B cell (primary cell): ENCODE measurements around the gene ZFP91. TPM values are rescaled to one million over a fixed set of nuclear protein-coding genes. Genes with fewer than 3 reads are reported as not detected.

Experiments
- ATAC-seq: fragments of 200-7000 bp; cut with Tn5 transposase; one replicate; pipeline ENCODE4 v1.10.0; 2021; ENCODE audit warnings: low read depth, mild to moderate bottlenecking, moderate number of reproducible peaks, moderate library complexity
- CTCF ChIA-PET: fragments of 350-600 bp; sonication (Branson Sonifier 250); formaldehyde crosslinking; loops from one replicate; lab custom pipeline; 2021; ENCODE audit warnings: antibody characterized with exemption, inconsistent platforms; lab: Charles Lee
- POLR2A ChIA-PET: fragments of 350-600 bp; sonication (Branson Sonifier 250); formaldehyde crosslinking; loops from one replicate; lab custom pipeline; 2021; ENCODE audit warnings: antibody characterized with exemption; lab: Charles Lee
- DNase-seq: peaks from one replicate; pipeline ENCODE4 v3.0.0; 2013
- H2AFZ ChIP-seq: 2 replicates; pipeline ENCODE4 v1.6.1; 2012; ENCODE audit warnings: mild to moderate bottlenecking, low read depth, low read length; ENCODE audit not compliant: insufficient read depth, poor library complexity, severe bottlenecking
- H3K27ac ChIP-seq, 2 donors: 1 replicate in 1 of 2; 2 replicates in 1 of 2; pipeline ENCODE4 v1.5.1; 2012 to 2013; ENCODE audit warnings: low read length in 2 of 2, mild to moderate bottlenecking in 2 of 2, moderate library complexity in 1 of 2
- H3K27me3 ChIP-seq, 4 experiments: fragments of 200-600 bp in 1 of 4; sonication (generic) in 1 of 4; replicated peaks in 1 of 4; 1 replicate in 2 of 4; 2 replicates in 2 of 4; pipeline versions ENCODE4 v1.6.1 to v1.7.0; 2013 to 2016; ENCODE audit warnings: low read length in 3 of 4, mild to moderate bottlenecking in 2 of 4, mixed read lengths in 1 of 4, moderate library complexity in 1 of 4; ENCODE audit not compliant: insufficient read depth in 4 of 4, control insufficient read depth in 3 of 4; ENCODE audit errors: control extremely low read depth in 1 of 4
- H3K36me3 ChIP-seq, 2 experiments: replicated peaks in 1 of 2; 1 replicate in 1 of 2; 2 replicates in 1 of 2; pipeline versions ENCODE4 v1.6.1 to v1.7.1; 2013; ENCODE audit warnings: low read length in 1 of 2; ENCODE audit not compliant: insufficient read depth in 2 of 2, control insufficient read depth in 1 of 2; ENCODE audit errors: control extremely low read depth in 1 of 2, extremely low read depth in 1 of 2
- H3K4me1 ChIP-seq, 2 donors: fragments of 200-600 bp in 1 of 2; sonication (generic) in 1 of 2; 1 replicate in 1 of 2; 2 replicates in 1 of 2; pipeline versions ENCODE4 v1.5.1 to v1.6.1; 2013 to 2017; ENCODE audit warnings: low read length in 2 of 2; ENCODE audit not compliant: control insufficient read depth in 2 of 2, insufficient read depth in 2 of 2
- H3K4me2 ChIP-seq: replicated peaks from 2 replicates; pipeline ENCODE3; 2012; ENCODE audit warnings: mild to moderate bottlenecking, low read depth, low read length; ENCODE audit not compliant: poor library complexity, severe bottlenecking
- H3K4me3 ChIP-seq, 5 experiments: fragments of 200-600 bp in 1 of 5; sonication (generic) in 1 of 5; 1 replicate in 3 of 5; 2 replicates in 2 of 5; pipeline versions ENCODE4 v1.5.1 to v1.7.0; 2011 to 2016; ENCODE audit warnings: low read length in 4 of 5, mild to moderate bottlenecking in 4 of 5, low read depth in 2 of 5, control low read depth in 1 of 5, moderate library complexity in 1 of 5; ENCODE audit not compliant: insufficient read depth in 1 of 5; ENCODE audit errors: control extremely low read depth in 1 of 5, extremely low read depth in 1 of 5
- H3K79me2 ChIP-seq: fragments of 200-600 bp; sonication (generic); one replicate; pipeline ENCODE4 v1.6.0; 2016; ENCODE audit warnings: low read length; ENCODE audit not compliant: control insufficient read depth, insufficient read depth
- H3K9ac ChIP-seq: fragments of 200-600 bp; sonication (generic); 2 replicates; pipeline ENCODE4 v1.6.1; 2017; ENCODE audit warnings: mild to moderate bottlenecking, low read length, moderate library complexity
- H3K9me3 ChIP-seq, 3 donors: one replicate each; pipeline versions ENCODE4 v1.6.1 to v1.7.1; 2013; ENCODE audit warnings: low read length in 2 of 3; ENCODE audit not compliant: control insufficient read depth in 2 of 3, insufficient read depth in 1 of 3; ENCODE audit errors: control extremely low read depth in 1 of 3
- H4K20me1 ChIP-seq: 2 replicates; pipeline ENCODE4 v1.6.0; 2012; ENCODE audit warnings: mild to moderate bottlenecking, low read length; ENCODE audit not compliant: insufficient read depth, control insufficient read depth, poor library complexity, severe bottlenecking
- H3K27ac Mint-ChIP-seq: one replicate; pipeline ENCODE4 v1.8.0; 2021; ENCODE audit warnings: mixed read lengths
- H3K27me3 Mint-ChIP-seq: one replicate; pipeline ENCODE4 v1.8.0; 2021; ENCODE audit warnings: mixed read lengths
- H3K4me1 Mint-ChIP-seq: one replicate; pipeline ENCODE4 v1.8.0; 2021; ENCODE audit warnings: mixed read lengths
- H3K4me3 Mint-ChIP-seq: one replicate; pipeline ENCODE4 v1.8.0; 2021; ENCODE audit warnings: mixed read lengths
- H3K9me3 Mint-ChIP-seq: one replicate; pipeline ENCODE4 v1.8.0; 2022; ENCODE audit warnings: mixed read lengths; ENCODE audit not compliant: insufficient read depth
- CTCF ChIP-seq: fragments of 200-600 bp; IDR thresholded peaks from one replicate; pipeline ENCODE4 v1.8.0; 2022; ENCODE audit warnings: antibody characterized with exemption, mild to moderate bottlenecking
- EZH2 ChIP-seq: IDR thresholded peaks from 2 replicates; pipeline ENCODE4 v1.6.1; 2012; ENCODE audit warnings: borderline replicate concordance, low read depth, mild to moderate bottlenecking, moderate library complexity, low read length; ENCODE audit not compliant: insufficient read depth, poor library complexity, severe bottlenecking
- WGBS: methylation state at CpG from one replicate; pipeline ENCODE4 v1.1.5; 2013; ENCODE audit warnings: missing lambda C conversion rate; ENCODE audit not compliant: insufficient coverage; 5-methylcytosine and 5-hydroxymethylcytosine counted together
- intact Hi-C: fragments of 100-400 bp; cut with micrococcal nuclease; formaldehyde crosslinking; loops from one replicate; pipeline ENCODE4 v1.10.0; 2022
- polyA plus RNA-seq: library from polyadenylated mRNA; depleted of rRNA; stranded (reverse); fragments of >200 nt; gene quantifications from 2 replicates; pipeline ENCODE4 v1.2.3, GENCODE V29; 2012
- total RNA-seq, 2 donors: library from RNA; stranded (reverse); fragments of 120-200 nt in 1 of 2; gene quantifications; 1 replicate in 1 of 2; 2 replicates in 1 of 2; pipeline versions ENCODE4 v1.2.3 to v1.2.4, GENCODE V29; 2013 to 2022

The ZFP91 gene
- total and polyA plus RNA-seq, 2 donors (not counting 1 experiment from before 2014, with no cell fraction given): 14.4 to 51.2 TPM

- no peaks in the 10 kb centered on the region for H3K36me3 ChIP-seq
- no peak overlapping the region for H3K4me3 ChIP-seq
- 36% methylated on average over 6 of the region's 12 CpGs for WGBS
- Mint-ChIP-seq H3K27ac (no peak overlapping the region), H3K4me1 (peaks cover 4% of the 10 kb centered on the region), H3K4me3 (no peak overlapping the region), H3K27me3 (no peaks in the 10 kb centered on the region), H3K9me3 (no peaks in the 10 kb centered on the region)
- H3K9me3 ChIP-seq: no peaks in the 10 kb centered on the region
- TF ChIP-seq CTCF (peak; percentile 93), EZH2 (no peak)
- H3K9ac ChIP-seq: no peak overlapping the region
- no peaks in the 10 kb centered on the region for H3K79me2 ChIP-seq
- ChIA-PET POLR2A (no interaction called here), CTCF (interaction anchor here (0.7 to 7.8 kb wide), 13 partner anchors 17 to 775 kb away, joined by 3 to 99 read pairs (median 4); no protein-coding TSS in a partner anchor)
- DNase-seq: peak; percentile 81
- ATAC-seq: peak; percentile 98
- H3K27ac ChIP-seq: no peak overlapping the region
- H3K4me1 ChIP-seq: peaks cover 0 to 5% of the 10 kb centered on the region in 2 donors
- no peak overlapping the region for H3K4me2 ChIP-seq
- intact Hi-C loops: loop anchor here (1.0 to 5.0 kb wide), 7 partner anchors 21 to 778 kb away; no protein-coding TSS in a partner anchor
- no peaks in the 10 kb centered on the region for H3K27me3 ChIP-seq
- H2AFZ ChIP-seq: peak overlapping the region; percentile 7
- no peaks in the 10 kb centered on the region for H4K20me1 ChIP-seq
Observed at GRCh38 chr11:58654079-58654907, 75.4 kb downstream of the ZFP91 start.

- Histone ChIP-seq H3K4me2 (no peak overlapping the region), H4K20me1 (no peaks in the 10 kb centered on the region), H3K9ac (no peak overlapping the region), H3K36me3 (no peaks in the 10 kb centered on the region), H3K4me3 (no peak overlapping the region), H3K27me3 (no peaks in the 10 kb centered on the region), H3K79me2 (no peaks in the 10 kb centered on the region), H2AFZ (no peak overlapping the region), H3K4me1 (peaks cover 0 to 5% of the 10 kb centered on the region in 2 donors), H3K9me3 (no peaks in the 10 kb centered on the region), H3K27ac (no peak overlapping the region)
- CTCF ChIA-PET: interaction anchor here (0.7 to 7.8 kb wide), 13 partner anchors 8 to 775 kb away, joined by 3 to 99 read pairs (median 4); no protein-coding TSS in a partner anchor
- Mint-ChIP-seq H3K27ac (no peak overlapping the region), H3K4me3 (no peak overlapping the region), H3K9me3 (no peaks in the 10 kb centered on the region), H3K4me1 (peaks cover 4% of the 10 kb centered on the region), H3K27me3 (no peaks in the 10 kb centered on the region)
- WGBS: no CpG with 5 or more reads among the region's 1 CpG
- DNase-seq (no peak), ATAC-seq (no peak)
- POLR2A ChIA-PET: no interaction called here
- intact Hi-C loops: loop anchor here (1.0 to 5.0 kb wide), 7 partner anchors 20 to 777 kb away; no protein-coding TSS in a partner anchor
- TF ChIP-seq EZH2 (no peak), CTCF (no peak)
Observed at GRCh38 chr11:58654908-58655296, 76.0 kb downstream of the ZFP91 start.
